ENCODE measurements around the gene PRMT3.
"Not testable (repeated sequence)": the region's sequence is repeated elsewhere in the genome, so short reads cannot be mapped to it uniquely, and the experiment has no call there.

Gene PRMT3

DNA sequence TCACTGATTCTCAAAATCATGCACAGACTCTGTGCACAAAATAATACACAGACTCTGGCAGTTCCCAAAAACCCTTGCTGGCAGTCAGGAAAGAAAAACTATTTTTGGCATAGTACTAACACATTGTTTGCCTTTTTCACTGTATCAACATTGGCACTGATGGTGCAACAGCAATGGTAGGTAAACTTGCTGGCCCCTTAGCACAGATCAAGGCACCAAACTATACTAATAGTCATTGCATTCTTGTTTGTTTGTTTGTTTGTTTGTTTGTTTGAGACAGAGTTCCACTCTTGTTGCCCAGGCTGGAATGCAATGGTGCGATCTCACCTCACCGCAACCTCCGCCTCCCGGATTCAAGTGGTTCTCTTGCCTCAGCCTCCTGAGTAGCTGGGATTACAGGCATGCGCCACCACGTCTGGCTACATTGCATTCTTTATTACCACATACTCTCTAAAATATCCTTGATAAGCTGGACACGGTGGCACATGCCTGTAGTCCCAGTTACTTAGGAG is 130.9 kb downstream of the PRMT3 start:
- no peak for DNase-seq (ENCODE audit: low spot score)

DNA sequence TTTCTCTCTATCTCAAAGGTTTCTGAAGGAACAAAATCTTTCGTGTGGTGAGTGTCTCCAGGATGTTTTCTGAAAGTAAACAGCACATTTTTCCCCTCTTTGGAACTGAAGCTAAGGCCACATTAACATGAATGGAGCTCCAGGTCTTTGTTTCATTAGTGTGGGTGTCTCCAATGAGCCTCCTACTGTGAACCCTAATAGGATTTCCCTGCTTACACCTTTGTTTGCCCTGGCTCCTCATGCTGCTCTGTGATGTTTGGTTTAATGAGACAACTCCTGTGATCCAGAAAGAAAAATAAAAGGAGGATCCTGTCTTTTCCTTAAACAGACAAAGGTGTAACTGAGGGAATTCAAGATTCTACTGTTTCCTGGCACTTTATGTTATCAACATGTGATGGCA is 135.0 kb downstream of the PRMT3 start:
- DNase-seq (ENCODE audit: low spot score): no peak

DNA sequence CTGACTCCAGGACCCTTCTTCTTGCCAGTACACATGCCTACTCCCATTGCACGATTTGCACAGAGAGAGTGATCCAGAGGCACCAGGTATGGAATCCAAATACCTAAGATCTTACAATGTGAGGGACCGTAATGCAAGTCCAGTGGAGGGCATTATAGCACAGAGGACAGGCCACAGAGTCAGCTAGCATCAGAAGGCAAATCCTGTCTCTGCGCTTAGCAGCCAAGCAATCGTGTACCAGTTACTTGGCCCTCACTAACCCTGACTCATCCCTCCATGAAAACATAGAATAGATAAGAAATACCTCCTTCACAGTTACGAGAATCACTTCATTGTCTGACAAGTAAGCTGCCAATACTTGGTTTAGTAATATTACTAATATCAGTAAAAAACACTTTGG is 142.2 kb downstream of the PRMT3 start:
- DNase-seq (ENCODE audit: low spot score): no peak

DNA sequence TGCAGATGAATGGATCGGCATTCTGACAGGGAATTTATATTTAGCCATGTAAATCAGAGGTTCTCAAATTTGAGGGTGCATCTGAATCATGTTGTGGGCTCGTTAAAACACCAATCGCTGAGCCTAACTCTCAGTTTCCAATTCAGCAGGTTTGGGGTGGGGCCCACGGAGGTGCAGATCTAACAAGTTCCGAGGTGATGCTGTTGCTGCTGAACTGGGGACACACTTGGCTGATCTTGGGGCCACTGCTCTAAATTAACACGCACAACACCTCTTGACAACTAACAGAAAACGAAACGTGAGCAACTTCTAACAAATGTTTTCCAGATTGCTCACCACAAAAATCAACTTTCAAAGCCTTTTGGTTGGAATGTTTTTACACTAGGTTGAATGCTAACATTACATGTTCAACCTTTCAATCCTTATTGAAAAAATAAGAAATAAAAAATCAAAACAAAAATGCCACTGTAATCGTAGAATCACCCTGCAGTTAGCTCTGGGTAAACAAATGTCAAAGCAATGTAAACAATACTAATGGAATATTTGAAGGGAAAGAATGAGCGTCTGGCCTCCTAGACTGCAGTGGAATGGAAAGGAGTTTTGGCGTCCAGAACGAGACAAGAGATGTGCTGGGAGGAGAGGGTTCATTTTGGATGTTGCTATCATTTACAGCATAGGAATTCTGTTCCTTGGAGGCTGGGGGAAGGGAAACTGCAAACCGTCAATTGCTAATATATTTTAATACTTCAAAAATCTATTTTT is 143.6 kb downstream of the PRMT3 start:
- no peak for DNase-seq (ENCODE audit: low spot score)

DNA sequence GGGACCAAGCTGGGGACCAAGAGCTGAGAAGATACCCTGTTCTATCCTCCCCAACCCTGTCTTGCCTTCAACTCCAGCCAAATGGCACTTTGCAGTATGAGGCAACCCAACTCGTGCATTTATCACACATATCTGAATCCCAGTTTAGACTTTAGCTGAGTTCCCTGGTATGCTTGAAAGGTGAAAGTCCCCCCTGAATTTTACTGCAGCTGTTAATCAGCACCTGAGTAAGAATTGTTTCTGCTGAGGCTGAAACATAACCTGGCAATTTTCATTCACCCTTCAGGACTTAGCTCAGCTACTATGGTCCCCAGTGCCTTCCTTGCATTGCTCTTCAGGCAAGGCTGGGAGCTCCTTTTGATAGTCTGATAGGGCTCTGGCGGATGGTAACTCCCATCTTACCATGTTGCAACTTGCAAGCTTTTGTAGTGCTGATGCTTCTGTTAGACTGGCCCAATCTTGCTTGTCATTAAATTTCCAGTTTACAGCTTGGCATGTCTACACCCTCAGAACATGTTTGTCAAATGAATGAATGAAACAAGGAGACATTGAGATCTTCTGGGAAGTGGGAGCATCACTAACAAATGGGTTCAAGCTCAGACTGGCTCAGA is 147.9 kb downstream of the PRMT3 start:
- no peak for DNase-seq (ENCODE audit: low spot score)

DNA sequence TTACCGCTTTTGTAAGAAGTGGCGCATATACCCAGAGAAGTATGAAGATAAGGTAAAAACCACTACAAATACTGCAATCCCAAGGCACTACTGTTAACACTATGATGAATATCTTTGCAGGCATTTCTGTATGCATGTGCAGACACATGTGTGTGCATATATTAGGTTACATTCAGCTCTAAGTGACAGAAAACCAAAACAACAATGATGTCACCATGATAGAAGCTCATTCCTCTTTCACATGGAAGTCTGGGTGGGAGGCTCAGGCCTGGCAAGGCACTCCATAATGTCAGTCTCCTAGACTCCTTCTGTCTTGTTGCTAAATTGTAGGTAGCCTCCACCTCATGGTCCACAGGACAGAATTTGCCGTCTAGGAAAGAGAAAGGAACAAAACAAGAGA is 148.8 kb downstream of the PRMT3 start:
- no peak for DNase-seq (ENCODE audit: low spot score)

DNA sequence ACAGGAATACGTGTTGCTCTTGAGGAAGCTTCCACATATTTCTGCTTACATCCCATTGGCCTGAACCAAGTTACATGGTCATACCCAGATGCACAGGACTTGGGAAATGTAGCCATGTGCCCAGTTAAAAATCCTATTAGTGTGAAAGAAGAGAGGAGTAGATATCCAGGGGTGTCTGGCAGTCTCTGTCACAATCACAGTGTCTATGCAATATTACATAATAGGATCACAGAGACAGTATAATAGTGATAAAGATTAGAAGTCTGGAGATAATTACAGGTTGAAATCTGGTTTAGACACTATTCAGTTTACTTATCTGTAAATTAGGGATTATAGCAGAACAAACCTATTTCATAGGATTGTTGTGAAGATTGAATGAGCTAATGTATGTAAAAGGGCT is 149.3 kb downstream of the PRMT3 start:
- DNase-seq (ENCODE audit: low spot score): no peak

DNA sequence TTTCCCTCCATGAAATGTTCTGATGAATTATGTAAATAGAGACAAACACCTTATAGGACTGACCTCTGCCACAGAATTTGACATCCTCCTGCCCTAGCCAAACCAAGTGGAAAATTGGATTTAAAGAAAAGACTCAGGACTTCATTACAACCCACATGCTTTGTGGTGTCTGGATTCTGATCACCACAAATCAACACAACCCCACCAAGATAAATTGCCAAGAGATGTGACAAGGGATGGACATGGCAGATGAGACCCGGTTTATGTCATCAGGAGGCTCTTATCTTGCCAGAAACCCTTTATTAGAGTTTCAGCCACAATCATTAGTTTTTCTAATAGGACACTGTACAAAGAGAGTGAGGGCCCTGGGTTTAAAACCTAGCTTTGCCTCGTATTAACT is 154.0 kb downstream of the PRMT3 start:
- no peak for DNase-seq (ENCODE audit: low spot score)

DNA sequence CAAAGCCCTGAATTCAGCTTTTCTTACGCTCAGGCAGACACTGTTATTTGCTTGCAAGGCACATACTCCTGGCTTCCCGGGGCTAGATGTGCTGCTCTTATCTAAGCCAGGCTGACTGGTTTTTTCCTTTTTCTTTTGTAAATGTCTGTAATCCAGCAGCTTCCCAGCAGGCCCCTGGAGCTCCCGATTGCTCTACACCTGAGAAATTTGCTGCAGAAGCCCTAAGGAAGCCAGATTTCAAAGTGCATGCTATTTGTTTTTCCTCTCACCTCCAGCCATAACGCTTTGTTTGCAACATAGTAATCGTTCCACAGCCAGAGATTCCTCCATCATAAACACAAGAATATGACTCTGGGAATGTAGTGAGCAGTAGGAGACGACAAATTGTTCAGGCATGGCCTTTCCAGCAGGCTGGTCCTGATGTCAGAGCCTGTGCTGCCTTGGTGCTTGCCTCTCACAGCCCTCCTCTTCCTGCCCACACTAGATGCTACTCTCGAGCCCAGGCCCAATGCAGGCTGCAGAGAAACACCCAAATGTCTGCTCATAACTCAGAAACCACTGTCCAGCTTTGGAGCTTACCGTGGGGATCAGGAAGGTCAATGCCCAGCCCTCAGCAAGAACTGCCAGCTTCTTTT is 157.2 kb downstream of the PRMT3 start:
- DNase-seq (ENCODE audit: low spot score): no peak

DNA sequence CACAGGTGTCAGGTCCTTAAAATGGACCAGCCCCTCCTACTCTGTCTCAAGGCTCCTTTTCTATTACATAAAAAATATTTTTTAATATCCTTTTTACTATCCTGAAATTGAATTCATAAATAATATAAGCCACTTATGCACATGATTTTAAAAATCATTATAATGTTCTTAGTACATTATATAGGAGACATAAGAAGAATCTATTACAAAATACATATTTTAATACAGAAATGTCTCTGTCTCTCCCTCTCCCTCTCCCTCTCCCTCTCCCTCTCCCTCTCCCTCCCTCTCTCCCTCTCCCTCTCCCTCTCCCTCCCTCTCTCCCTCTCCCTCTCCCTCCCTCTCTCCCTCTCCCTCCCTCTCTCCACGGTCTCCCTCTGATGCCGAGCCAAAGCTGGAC is 159.9 kb downstream of the PRMT3 start:
- DNase-seq (ENCODE audit: low spot score): no peak

DNA sequence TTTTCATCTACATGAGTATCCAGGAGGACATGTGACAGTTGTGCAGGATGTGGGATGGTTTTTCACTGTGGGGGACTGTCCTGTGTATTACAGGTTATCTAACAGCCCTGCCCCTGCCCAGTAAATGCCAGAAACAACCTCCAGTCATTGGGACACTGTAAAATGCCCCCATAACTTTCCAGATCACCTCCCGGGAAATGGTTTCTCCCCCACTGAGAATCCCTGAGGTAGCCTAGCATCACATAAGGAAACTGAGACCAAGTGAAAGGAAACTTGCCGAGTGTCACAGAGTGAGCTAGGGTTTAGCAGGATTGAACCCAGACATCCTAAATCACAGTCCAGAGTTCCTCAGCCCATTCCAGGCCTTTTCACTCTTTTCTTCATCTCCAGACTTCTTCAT is 163.6 kb downstream of the PRMT3 start:
- DNase-seq (ENCODE audit: low spot score): no peak

DNA sequence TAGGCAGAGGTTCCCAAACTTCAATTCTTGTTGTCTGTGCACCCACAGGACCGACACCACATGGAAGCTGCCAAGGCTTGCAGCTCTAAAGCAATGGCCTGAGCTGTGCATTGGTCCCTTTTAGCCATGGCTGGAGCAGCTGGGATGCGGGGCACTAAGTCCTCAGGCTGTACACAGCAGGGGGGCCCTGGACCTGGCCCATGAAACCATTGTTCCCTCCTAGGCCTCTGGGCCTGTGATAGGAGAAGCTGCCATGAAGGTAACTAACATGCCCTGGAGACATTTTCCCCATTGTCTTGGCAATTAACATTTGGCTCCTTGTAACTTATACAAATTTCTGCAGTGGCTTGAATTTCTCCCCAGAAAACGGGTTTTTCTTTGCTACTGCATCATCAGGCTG is 168.3 kb downstream of the PRMT3 start:
- no peak for DNase-seq (ENCODE audit: low spot score)

DNA sequence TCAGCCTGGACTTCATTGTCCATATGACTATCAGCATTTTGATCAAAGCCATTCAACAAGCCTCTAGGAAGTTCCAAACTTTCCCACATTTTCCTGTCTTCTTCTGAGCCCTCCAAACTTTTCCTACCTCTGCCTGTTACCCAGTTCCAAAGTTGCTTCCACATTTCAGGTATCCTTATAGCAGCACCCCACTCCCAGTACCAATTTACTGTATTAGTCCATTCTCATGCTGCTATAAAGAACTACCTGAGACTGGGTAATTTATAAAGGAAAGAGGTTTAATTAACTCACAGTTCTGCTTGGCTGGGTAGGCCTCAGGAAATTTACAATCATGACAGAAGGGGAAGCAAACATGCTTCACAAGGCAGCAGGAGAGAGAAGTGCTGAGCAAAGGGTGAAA is 168.9 kb downstream of the PRMT3 start:
- not testable (repeated sequence) for DNase-seq (ENCODE audit: low spot score)

DNA sequence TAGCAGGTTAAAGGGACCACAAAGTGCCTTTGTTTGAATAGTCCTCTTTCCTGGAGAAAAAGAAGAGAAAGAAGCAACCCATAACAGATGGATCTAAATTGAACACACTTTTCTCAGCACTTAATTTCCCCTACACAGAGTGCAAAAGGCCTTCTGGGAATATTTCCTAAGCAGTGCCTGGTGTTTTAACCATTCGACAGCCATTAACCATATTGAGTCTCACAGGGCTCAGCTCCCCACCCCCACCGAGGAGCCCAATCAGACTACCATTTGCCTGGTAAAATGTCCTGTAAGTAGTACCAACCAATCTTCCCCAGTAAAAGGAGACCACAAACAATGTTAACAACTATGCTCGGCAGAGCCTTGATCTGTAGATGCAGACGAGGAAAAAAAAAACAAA is 171.2 kb downstream of the PRMT3 start:
- no peak for DNase-seq (ENCODE audit: low spot score)

Measured in ecto neural progenitor cell (in vitro differentiated cells).